Urinary bladder (tissue), 4 donors: ENCODE data around the gene EEFSEC. TPM values are rescaled to one million over a fixed set of nuclear protein-coding genes. Genes with fewer than 3 reads are reported as not detected.

Experiments used
- DNase-seq: peaks from one replicate; pipeline ENCODE4 v3.0.0-alpha.2; 2015; ENCODE audit errors: extremely low spot score
- H3K27ac ChIP-seq: one replicate; pipeline ENCODE4 v1.5.1; 2013; ENCODE audit warnings: low read depth, mild to moderate bottlenecking, moderate library complexity
- H3K36me3 ChIP-seq: one replicate; pipeline ENCODE4 v1.6.1; 2013; ENCODE audit warnings: mild to moderate bottlenecking, moderate library complexity; ENCODE audit not compliant: insufficient read depth
- H3K4me1 ChIP-seq: one replicate; pipeline ENCODE4 v1.6.1; 2013; ENCODE audit warnings: mild to moderate bottlenecking, moderate library complexity; ENCODE audit not compliant: insufficient read depth
- H3K4me3 ChIP-seq: one replicate; pipeline ENCODE4 v1.5.1; 2013; ENCODE audit warnings: low read depth, low read length
- WGBS: extraction: QIAGEN DNeasy Blood & Tissue Kit; methylation state at CpG from one replicate; pipeline ENCODE4 v1.1.7; 2013; 5-methylcytosine and 5-hydroxymethylcytosine counted together
- polyA plus RNA-seq: library from polyadenylated mRNA; stranded (reverse); fragments of 200-250 nt; gene quantifications from one replicate; pipeline ENCODE4 v1.2.3, GENCODE V29; 2013
- total RNA-seq: library from RNA; depleted of rRNA; stranded (reverse); fragments of >200 nt; gene quantifications from one replicate; pipeline ENCODE4 v1.2.3, GENCODE V29; 2014
- donor health status: healthy with polysubstance abuse.
- donor health status: healthy.

The EEFSEC gene
- total and polyA plus RNA-seq, 2 donors: 4.2 to 18.5 TPM

DNA sequence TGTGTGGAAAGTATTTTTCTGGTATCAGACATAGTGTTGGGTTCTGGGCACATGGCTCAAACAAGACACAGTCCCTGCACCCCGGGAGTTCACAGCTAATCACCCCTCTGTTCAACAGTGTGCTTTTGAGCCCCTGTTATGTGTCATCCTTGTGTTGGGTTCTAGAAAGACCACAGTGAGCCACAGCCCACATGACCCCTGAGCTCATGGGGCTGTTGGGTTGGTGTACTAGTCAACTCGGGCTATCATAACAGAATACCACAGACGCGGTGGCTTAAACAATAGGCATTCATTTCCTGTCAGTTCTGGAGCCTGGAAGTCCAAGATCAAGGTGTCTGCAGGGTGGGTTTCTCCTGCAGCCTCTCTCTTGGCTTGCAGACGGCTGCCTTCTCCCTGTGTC, 213.4 kb downstream of the EEFSEC start:
- 86% methylated on average over 5 of the region's 5 CpGs for WGBS
- no peak overlapping the region for H3K27ac ChIP-seq
- DNase-seq: no peak

GRCh38 chr3:128367221-128367620, 213.9 kb downstream of the EEFSEC start:
- 98% methylated on average over 5 of the region's 5 CpGs for WGBS
- Histone ChIP-seq H3K4me3 (no peak overlapping the region), H3K36me3 (no peaks in the 10 kb centered on the region), H3K27ac (no peak overlapping the region), H3K4me1 (no peaks in the 10 kb centered on the region)
- no peak for DNase-seq

More for the DNA sequence above, 213.4 kb downstream of the EEFSEC start:
- H3K4me3 ChIP-seq: no peak overlapping the region
- H3K36me3 ChIP-seq: no peaks in the 10 kb centered on the region
- no peaks in the 10 kb centered on the region for H3K4me1 ChIP-seq

GRCh38 chr3:128367761-128368160, 214.5 kb downstream of the EEFSEC start:
- Histone ChIP-seq H3K36me3 (no peaks in the 10 kb centered on the region), H3K4me1 (no peaks in the 10 kb centered on the region), H3K4me3 (no peak overlapping the region), H3K27ac (no peak overlapping the region)
- 95% methylated on average over 4 of the region's 4 CpGs for WGBS
- DNase-seq: no peak

- no peaks in the 10 kb centered on the region for H3K4me1 ChIP-seq
- H3K36me3 ChIP-seq: no peaks in the 10 kb centered on the region
- DNase-seq: no peak
- H3K4me3 ChIP-seq: no peak overlapping the region
- H3K27ac ChIP-seq: no peak overlapping the region
- WGBS: 90% methylated on average over 7 of the region's 7 CpGs
Measured at GRCh38 chr3:128368626-128369025, 215.3 kb downstream of the EEFSEC start.

DNA sequence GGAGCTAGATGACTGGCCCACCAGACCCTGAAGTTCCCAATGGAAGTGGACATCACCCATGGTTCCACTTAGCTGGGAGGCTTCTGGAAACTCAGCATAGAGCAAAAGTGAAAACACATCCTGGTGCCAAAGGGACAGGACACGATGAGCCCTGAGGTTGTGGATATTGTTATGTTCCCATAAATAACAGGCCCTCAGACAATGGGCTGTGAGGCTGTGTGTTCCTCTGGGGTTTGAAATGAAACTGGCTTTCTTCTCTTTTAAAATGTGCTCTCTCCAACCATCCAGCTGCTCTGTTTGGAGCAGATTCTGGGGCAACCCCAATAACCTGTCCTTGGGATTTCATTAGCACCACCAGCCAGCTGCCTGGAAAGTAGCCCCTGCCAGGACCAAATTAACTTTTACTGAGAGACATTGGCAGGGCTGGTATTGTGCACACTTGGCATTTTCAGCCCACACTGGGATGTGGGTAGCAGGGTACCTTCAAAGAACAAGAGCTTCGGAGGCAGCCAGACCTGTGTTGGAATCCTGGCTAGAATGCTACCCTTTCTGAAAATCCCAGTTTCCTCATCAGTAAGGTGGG, 215.9 kb downstream of the EEFSEC start:
- DNase-seq: no peak
- H3K4me3 ChIP-seq: no peak overlapping the region
- H3K27ac ChIP-seq: no peak overlapping the region
- H3K36me3 ChIP-seq: no peaks in the 10 kb centered on the region
- H3K4me1 ChIP-seq: no peaks in the 10 kb centered on the region
- 73% methylated on average over 2 of the region's 2 CpGs for WGBS

DNA sequence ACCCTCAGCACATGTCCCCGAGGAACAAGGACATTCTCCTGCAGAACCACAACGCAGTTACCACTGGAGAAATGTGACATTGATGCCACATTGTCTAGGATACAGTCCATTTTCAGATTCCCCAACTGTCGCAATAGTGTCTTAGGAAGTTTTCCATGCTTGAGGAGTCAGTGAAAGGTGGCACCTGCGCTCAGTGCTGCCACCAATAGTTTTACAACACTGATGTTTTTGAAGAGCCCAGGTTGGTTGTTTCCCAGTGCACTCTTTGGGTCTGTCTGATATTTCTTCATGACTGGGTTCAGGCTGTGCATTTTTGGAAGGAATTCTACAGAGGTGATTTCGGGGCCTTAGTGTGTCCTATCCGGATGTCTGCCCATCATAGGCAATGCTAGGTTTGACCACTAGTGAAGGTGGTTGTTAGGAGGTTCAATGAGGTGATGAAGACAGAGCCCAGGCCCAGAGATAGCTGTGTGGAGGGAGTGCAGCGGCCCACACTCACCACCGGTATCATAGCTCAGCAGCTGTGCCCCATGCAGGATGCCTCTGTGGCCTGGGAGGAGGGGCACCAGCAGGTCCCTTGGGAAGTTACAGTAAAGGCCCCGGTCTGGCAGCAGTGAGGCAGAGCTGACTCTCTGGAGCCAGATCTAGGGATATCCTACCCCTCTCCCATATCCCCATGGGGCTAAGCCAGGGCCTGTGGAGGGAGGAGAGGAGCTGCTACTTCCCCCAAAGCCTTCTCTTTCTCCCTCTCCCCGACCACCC, 216.8 kb downstream of the EEFSEC start:
- H3K27ac ChIP-seq: no peak overlapping the region
- WGBS: 86% methylated on average over 10 of the region's 10 CpGs
- DNase-seq: no peak
- no peak overlapping the region for H3K4me3 ChIP-seq
- no peaks in the 10 kb centered on the region for H3K4me1 ChIP-seq
- H3K36me3 ChIP-seq: no peaks in the 10 kb centered on the region

- no peak overlapping the region for H3K27ac ChIP-seq
- WGBS: 96% methylated on average over 5 of the region's 5 CpGs
- H3K4me3 ChIP-seq: no peak overlapping the region
- DNase-seq: no peak
- H3K4me1 ChIP-seq: no peaks in the 10 kb centered on the region
- H3K36me3 ChIP-seq: no peaks in the 10 kb centered on the region
Measured at GRCh38 chr3:128372281-128372680, 219.0 kb downstream of the EEFSEC start.

DNA sequence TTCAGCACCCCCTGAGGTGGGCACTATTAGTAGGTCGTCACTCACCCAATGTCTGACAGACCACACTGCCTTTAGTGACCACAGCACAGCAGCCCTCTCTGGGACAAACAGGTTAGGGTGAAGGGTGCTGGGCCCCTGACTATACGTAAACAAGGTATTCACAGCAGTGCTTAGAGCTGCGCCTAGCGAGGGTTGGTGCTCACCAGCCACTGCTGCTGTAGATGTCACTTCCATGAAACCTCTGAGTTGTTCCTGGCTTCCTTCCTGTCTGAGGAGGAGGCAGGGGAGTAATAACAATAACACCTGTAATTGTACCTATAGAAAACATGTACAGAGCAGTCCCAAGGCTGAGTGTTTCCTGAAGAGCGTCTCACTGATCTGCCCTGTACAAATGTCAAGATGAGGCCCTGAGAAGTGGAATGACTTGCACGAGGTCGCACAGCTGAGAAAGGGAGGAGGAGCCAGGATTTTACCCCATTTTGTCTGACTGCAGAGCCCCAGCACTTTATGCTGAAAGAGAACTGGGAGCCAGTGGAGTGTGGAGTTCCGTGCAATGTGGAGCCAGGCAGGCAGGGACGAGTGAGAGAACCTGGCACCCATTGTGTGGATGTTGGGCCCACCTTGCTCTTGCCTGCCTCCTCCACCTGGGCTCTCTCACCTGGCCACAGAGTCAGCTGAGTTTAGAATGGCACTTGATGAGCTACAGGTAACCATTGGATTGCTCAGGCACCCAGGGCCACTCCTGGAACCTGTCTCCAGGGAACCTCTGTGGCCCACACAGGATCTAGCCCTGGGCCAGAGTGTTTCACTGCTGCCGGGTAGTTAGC, 219.6 kb downstream of the EEFSEC start:
- no peaks in the 10 kb centered on the region for H3K36me3 ChIP-seq
- no peak overlapping the region for H3K4me3 ChIP-seq
- no peaks in the 10 kb centered on the region for H3K4me1 ChIP-seq
- H3K27ac ChIP-seq: no peak overlapping the region
- DNase-seq: no peak
- 94% methylated on average over 10 of the region's 10 CpGs for WGBS

GRCh38 chr3:128374746-128375445, 221.6 kb downstream of the EEFSEC start:
- Histone ChIP-seq H3K36me3 (no peaks in the 10 kb centered on the region), H3K4me1 (no peaks in the 10 kb centered on the region), H3K27ac (no peak overlapping the region), H3K4me3 (no peak overlapping the region)
- no peak for DNase-seq
- 62% methylated on average over 2 of the region's 2 CpGs for WGBS

DNA sequence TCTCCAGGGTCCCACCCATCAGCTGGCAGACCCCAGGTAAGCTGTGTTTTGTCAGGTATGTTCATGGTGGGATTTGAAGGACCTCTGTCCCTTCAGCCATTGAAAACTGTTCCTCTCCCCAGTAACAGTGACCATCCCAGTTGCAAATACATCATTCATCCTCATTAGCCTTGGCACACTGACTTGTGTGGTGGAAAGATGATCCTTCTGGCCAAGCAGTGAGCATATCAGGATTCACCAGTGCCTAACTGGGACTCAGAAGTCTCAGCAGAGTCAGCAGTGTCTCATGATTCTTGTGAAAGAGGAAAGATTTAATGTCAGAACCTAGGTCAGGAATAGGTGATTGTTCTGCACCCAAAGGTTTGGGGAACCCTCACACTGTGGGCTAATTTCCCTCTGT, 223.2 kb downstream of the EEFSEC start:
- Histone ChIP-seq H3K36me3 (no peaks in the 10 kb centered on the region), H3K27ac (no peak overlapping the region), H3K4me1 (no peaks in the 10 kb centered on the region), H3K4me3 (no peak overlapping the region)
- DNase-seq: no peak

GRCh38 chr3:128378631-128379347, 225.5 kb downstream of the EEFSEC start:
- no peak for DNase-seq
- Histone ChIP-seq H3K27ac (no peak overlapping the region), H3K4me1 (no peaks in the 10 kb centered on the region), H3K36me3 (no peaks in the 10 kb centered on the region), H3K4me3 (no peak overlapping the region)
- 34% methylated on average over 10 of the region's 10 CpGs for WGBS

DNA sequence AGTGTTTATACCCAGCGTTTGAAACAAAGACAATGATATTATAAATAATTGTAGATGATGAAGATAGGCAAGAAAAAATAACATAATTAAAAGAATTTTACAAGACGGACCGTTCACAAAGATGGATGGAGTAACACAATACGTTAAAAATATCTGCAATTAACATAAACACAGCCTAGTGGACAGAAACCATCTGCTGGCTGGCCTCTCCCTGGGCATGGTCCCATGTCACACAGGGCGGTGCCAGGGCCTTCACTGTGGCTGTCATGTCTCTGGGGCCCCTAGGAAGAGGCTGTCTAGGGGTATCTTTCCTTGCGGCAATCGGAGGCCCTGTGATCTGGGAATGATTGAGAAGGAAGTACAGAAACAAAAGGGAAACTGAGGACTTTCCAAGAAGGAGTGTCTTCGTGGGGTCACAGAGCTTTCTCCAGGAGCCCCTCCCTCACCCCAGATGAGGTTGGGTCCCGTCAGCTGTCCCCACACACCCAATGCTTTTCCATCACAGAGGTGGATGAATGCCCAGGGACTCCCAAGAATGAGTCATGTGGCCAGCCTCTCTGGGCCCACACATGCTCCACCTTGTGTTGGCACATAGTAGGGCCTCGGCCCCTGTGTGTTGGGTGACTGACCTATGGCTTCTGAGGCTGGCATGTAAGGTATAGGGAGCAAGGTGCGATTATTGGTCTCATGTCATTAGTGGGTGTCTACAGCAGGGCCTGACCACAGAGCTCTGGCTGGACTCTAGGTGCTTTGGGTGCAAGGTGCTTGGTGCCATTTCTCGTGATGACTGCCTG, 226.3 kb downstream of the EEFSEC start:
- DNase-seq: no peak
- no peaks in the 10 kb centered on the region for H3K4me1 ChIP-seq

More for the DNA sequence above, 226.3 kb downstream of the EEFSEC start:
- H3K4me3 ChIP-seq: no peak overlapping the region
- no peak overlapping the region for H3K27ac ChIP-seq
- H3K36me3 ChIP-seq: no peaks in the 10 kb centered on the region
- WGBS: 70% methylated on average over 12 of the region's 12 CpGs
